ENCODE data around the gene FERMT1.

The FERMT1 gene

GRCh38 chr20:6100246-6100645 lies 22.6 kb downstream of the FERMT1 start:
- TF ChIP-seq GATA2 (IDR thresholded peaks at IDR 0.05; ENCODE audit: low read depth, low read length) (no peak), GATA3 (IDR thresholded peaks at IDR 0.05; ENCODE audit: low read depth, low read length) (no peak)

GRCh38 chr20:6099819-6100218 lies 23.0 kb downstream of the FERMT1 start:
- TF ChIP-seq GATA3 (IDR thresholded peaks at IDR 0.05; ENCODE audit: low read depth, low read length) (no peak), GATA2 (IDR thresholded peaks at IDR 0.05; ENCODE audit: low read depth, low read length) (no peak)

DNA sequence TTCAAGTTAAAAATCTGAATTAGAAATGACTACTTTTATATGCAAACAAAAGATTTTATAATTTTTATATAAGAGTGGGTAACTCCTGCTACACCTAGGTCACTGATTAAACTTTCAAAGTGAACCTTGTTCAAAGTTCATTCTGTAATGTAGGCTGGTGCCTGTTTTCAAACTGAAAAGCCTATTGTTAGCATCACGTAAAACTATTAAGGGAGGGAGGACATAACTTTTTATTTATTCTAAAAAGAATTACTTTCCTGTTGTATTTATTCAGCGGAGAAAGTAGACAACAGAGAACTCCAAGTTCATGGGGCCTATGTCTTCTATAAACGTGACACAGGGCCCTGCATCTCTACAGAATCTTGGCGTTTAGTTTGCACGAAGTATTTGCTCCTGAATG lies 27.4 kb downstream of the FERMT1 start:
- TF ChIP-seq GATA3 (IDR thresholded peaks at IDR 0.05; ENCODE audit: low read depth, low read length) (no peak), GATA2 (IDR thresholded peaks at IDR 0.05; ENCODE audit: low read depth, low read length) (no peak)

DNA sequence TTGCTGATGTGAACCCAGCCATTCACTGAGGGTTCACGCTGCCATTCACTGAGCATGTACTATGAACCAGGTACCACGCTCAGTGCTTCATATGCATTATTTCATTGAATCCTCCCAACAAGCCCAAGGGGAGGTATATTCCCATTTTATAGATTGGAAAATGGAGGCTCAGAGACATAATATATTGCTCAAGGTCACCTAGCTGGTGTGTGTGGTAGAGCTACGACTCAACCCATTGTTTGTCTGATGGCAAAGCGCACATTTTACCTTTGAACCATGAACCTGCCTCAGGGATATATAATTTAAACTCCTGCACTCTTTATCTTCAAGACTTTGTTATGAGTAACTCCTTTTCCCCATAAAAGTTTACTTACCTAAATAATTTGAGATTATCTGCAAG lies 28.3 kb downstream of the FERMT1 start:
- TF ChIP-seq GATA3 (IDR thresholded peaks at IDR 0.05; ENCODE audit: low read depth, low read length) (no peak), GATA2 (IDR thresholded peaks at IDR 0.05; ENCODE audit: low read depth, low read length) (no peak)

GRCh38 chr20:6094063-6094462 lies 28.8 kb downstream of the FERMT1 start:
- TF ChIP-seq GATA2 (IDR thresholded peaks at IDR 0.05; ENCODE audit: low read depth, low read length), result no peak
- no peak for TF ChIP-seq GATA3 (IDR thresholded peaks at IDR 0.05; ENCODE audit: low read depth, low read length)

GRCh38 chr20:6091661-6092060 lies 31.2 kb downstream of the FERMT1 start:
- TF ChIP-seq GATA2 (IDR thresholded peaks at IDR 0.05; ENCODE audit: low read depth, low read length), result no peak
- no peak for TF ChIP-seq GATA3 (IDR thresholded peaks at IDR 0.05; ENCODE audit: low read depth, low read length)

DNA sequence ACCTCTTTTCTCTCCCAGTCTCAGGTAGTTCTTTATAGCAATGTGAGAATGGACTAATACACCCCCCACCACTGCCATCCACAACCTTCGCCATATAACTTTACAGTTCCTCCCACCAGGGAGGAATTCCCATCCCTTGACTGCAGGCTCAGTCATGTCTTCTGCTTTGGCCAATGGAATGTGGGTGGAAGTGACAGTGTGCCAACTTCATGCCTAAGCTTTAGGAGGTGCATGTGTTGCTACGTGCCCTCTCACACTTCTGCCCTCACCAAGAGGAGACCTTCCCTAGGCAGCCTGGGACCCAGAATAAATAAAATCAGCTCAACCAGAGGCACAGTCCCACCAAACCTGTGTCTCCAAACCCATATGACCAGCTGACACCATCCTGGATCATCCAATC lies 36.0 kb downstream of the FERMT1 start:
- TF ChIP-seq GATA3 (IDR thresholded peaks at IDR 0.05; ENCODE audit: low read depth, low read length) (no peak), GATA2 (IDR thresholded peaks at IDR 0.05; ENCODE audit: low read depth, low read length) (no peak)

- no peak for TF ChIP-seq GATA2 (IDR thresholded peaks at IDR 0.05; ENCODE audit: low read depth, low read length)
- no peak for TF ChIP-seq GATA3 (IDR thresholded peaks at IDR 0.05; ENCODE audit: low read depth, low read length)
These were observed 38.9 kb downstream of the FERMT1 start for GRCh38 chr20:6083926-6084325.

DNA sequence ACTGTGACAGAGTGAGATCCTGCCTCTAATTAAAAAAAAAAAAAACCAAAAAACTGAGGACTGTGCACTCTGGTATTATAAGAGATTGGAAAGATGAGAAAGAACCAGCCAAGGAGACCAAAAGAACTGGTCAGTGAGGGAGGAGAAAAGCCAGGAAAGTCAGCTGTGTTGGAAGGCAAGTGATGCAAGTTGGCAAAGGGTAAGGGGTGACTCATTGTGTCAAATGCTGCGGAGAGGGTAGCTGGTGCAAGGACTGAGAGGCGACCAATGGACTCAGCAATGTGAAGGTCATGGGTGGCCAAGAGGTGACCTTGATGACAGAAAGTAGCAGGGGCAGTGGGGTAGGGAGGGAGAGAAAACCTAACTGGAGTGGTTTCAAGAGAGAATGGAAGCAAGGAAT lies 41.6 kb downstream of the FERMT1 start:
- no peak for TF ChIP-seq GATA3 (IDR thresholded peaks at IDR 0.05; ENCODE audit: low read depth, low read length)
- no peak for TF ChIP-seq GATA2 (IDR thresholded peaks at IDR 0.05; ENCODE audit: low read depth, low read length)

DNA sequence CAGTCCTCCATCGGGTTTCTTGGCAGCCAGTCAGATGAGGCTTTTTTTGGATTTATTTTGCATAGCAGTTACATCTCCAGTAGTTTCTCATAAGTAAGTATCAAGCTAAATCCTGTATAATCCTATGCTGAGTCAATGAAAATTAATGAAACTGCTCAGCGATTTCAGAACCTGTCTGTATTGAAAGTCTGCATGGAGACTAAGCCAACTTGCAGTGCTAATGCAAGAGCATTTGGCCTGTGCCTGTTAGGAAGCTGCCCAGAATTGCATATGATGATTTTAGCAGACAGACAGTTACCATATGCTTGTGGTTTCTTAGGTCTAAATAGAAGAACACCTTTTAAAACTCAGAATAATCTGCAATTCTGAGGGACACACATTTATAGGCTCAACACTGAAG lies 43.8 kb downstream of the FERMT1 start:
- TF ChIP-seq GATA2 (IDR thresholded peaks at IDR 0.05; ENCODE audit: low read depth, low read length), result no peak
- no peak for TF ChIP-seq GATA3 (IDR thresholded peaks at IDR 0.05; ENCODE audit: low read depth, low read length)

- TF ChIP-seq GATA2 (IDR thresholded peaks at IDR 0.05; ENCODE audit: low read depth, low read length) (no peak), GATA3 (IDR thresholded peaks at IDR 0.05; ENCODE audit: low read depth, low read length) (no peak)
These were observed 47.2 kb downstream of the FERMT1 start for GRCh38 chr20:6075428-6076219.

- no peak for TF ChIP-seq GATA3 (IDR thresholded peaks at IDR 0.05; ENCODE audit: low read depth, low read length)
- no peak for TF ChIP-seq GATA2 (IDR thresholded peaks at IDR 0.05; ENCODE audit: low read depth, low read length)
These were observed 48.0 kb downstream of the FERMT1 start for GRCh38 chr20:6074784-6075183.

DNA sequence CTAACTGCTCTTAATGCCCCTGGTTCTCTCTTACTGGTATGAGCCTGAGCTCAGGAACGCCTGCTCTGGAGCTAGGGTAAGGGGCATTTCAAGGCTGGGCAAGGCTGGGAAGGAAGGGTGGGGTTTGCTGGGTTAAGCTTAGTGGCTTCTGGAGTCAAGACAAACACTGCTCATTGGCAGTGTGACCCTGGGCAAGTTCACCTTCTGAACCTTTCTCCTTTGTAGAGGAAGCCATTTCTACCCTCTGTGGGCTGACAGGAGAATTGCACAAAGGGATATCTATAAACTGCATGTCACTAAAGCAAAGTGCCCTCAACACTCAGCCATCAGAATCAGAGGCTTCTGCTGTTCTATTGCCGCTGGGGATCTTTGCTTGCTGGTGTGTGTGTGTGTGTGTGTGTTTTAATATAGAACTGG lies 48.7 kb downstream of the FERMT1 start:
- TF ChIP-seq GATA2 (IDR thresholded peaks at IDR 0.05; ENCODE audit: low read depth, low read length) (no peak), GATA3 (IDR thresholded peaks at IDR 0.05; ENCODE audit: low read depth, low read length) (no peak)

DNA sequence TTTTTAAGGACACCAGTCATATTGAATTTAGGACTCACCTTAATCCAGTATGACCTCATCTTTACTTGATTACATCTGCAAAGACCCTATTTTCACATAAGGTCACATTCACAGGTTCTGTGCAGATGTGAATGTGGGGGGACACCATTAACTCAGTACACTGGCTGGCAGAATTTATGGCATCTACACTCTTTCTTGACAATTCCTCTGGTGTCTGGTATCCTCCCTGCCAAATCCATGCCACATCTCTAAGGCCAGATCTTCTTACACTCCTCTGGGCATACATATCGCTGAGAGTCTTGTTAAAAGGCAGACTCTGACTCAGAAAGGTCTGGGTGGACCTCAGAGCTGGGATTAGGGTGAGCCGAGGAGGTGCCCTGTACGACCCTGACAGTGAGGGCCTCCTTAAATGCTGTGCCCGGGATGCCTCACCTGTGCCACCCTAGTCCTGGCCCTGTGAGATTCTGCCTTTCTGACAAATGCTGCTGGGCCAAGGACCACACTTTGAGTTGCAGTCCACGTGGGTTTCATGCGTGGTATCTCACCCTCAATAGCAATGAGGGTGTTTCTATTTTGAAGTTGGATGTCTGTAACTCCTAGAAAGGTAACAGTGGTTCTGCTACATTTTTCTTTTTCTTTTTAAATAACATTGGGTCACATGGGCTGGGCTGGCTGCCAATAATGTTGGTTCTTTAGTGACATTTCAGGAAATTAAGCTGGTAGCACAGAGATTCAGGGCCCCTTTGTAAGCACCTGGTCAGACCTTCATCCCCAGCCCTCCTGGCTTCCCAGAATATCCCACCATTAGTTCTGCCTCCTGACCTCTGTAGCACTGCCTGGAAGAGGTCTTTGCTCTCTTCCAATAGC lies 51.8 kb downstream of the FERMT1 start:
- TF ChIP-seq GATA3 (IDR thresholded peaks at IDR 0.05; ENCODE audit: low read depth, low read length), result no peak
- no peak for TF ChIP-seq GATA2 (IDR thresholded peaks at IDR 0.05; ENCODE audit: low read depth, low read length)

DNA sequence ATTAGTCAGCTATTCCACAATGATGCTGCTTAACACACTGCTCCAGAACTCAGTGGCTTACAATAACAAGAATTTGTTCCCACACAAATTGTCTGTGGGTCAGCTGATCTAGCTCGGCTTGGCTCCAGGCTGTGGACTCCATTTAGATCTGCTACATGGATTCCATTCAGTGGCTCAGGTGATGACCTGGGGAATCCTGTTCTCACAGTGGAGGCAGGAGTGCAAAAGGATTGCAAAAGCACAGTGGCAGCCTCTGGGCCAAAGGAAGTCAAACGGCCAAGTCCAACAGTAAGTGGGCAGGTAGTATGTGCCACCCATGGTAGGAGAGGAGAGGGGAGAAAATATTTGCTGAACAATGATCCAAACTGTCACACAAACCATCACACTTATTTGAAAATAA lies 53.2 kb downstream of the FERMT1 start:
- TF ChIP-seq GATA3 (IDR thresholded peaks at IDR 0.05; ENCODE audit: low read depth, low read length), result no peak
- no peak for TF ChIP-seq GATA2 (IDR thresholded peaks at IDR 0.05; ENCODE audit: low read depth, low read length)
